Measurements from ENCODE around the gene SH3GL2.

The SH3GL2 gene

DNA sequence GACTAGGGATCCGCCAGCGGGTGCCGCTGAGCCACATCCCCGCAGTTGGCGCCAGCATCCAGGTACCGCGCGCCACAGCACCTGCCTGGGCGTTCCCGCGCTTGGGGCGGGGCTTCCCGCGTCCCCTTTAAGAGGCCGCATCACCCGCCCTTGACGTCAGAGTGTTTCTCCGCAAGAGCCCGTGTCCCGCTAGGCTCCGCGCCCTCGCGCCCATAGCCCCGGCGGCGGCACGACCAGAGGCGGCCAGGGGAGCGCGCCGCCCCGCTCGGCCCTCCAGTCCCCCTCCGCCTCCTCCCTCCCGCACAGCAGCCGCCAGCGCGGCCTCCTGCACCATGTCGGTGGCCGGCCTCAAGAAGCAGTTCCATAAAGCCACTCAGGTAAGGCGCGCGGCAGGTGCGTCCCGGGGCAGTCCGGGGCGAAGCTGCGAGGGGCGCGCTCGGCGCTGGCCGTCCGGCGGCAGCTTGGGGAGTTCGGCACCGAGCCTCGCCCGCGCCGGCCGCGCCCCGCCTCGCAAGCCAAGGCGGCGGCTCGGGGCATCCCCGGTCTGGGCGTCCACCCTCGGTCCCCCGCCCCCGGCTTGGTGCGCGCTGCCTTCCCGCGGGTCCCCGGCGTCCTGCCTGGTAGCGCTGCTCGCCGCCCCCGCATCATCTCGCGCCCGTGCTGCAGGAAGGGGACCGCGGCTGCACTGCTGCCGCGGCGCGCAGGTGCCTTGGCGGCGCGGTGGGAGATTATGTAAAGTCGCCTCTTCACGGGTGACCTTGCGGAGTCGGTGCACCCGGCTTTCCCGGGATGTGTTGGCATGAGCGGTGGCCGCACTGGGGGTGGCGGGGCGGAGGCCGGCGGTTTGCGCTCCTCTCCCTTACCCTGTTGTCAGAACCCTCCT lies at the start of gene SH3GL2:
SH3GL2 (plus strand) TSS at position 156 of the 883 bp plus-strand sequence.
- peak; percentile 70 for DNase-seq (ENCODE audit: low spot score)

DNA sequence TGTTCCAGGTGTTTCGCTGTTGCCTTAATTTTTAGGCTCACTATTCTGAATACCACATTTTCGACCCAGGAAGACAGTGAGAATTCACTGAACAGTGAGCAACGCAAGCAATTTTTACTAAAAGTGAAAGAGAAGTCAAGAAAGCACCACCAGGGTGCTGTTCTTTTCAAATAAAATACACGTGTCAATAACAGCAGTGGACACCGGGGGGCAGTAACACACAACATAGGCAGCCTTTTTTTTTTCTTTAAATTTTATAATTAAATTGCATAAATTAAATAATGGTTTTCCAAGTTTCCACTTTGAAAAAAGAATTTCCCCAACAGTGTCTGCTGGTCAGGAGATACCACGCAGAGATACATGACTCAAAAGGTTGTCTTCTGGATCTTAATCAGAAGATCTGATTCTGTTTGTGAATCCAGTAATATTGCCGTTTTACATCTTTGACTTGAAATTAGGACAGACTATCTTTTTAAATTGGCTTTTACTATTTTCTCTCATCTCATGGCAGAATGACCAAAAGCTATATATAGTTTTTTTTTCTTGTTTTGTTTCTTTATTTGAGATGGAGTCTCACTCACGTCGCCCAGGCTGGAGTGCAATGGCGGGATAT lies 47.1 kb upstream of the SH3GL2 start:
- DNase-seq (ENCODE audit: low spot score) = peak; percentile 53

DNA sequence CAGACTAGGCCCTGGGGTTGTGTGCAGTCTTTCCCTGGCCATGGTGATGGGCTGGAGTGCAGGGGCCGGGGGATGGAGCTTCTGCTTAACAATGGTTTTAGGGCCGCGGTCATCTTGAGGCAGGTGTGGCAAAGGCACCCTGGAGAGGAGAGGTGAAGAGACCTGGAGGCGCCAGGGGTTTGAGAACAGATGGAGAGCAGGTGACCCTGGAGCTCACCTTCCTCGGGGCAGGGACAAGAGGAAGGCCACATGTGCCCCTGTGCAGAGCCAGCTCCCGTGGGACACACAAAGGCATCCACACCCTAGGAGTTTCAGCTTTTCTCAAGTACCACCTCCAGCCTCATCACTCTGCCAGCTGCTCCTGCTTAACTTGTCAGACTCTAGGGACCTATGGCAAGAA lies 46.4 kb upstream of the SH3GL2 start:
- no peak for DNase-seq (ENCODE audit: low spot score)

DNA sequence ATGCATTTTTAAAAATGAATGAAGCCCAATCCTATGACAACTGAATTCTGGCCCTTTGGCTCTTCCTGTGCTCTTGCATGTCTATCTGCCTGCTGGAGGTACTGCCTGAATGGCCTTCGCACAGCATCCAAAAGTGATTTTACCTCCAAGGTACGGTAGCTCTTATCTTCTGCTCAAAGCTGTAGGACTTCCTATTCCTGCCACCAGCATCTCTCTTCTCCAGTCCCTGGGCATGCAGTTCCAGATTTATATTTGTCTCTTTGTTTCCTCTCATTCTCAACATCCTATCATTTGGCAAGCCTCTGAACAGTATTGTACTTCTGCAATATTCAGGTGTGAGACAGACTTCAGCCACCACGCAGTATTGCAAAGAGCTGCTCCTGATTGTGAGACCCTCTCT lies 43.7 kb upstream of the SH3GL2 start:
- DNase-seq (ENCODE audit: low spot score) = no peak

DNA sequence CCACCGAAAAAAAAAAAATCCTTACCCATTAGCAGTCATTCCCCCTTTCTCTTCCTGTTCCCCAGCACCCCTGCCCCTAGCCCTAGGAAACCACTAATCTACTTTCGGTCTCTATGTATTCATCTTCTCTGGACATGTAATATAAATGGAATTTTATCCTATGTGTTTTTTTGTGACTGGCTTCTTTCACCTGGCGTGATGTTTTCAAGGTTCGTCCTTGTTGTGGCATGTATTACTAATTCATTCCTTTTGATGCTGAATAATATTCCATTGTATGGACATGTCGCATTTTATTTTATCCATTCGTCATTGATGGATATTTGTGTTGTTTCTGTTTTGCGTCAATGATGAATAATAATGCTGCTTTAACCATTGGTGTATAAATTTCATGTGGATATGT lies 42.8 kb upstream of the SH3GL2 start:
- DNase-seq (ENCODE audit: low spot score) = no peak

DNA sequence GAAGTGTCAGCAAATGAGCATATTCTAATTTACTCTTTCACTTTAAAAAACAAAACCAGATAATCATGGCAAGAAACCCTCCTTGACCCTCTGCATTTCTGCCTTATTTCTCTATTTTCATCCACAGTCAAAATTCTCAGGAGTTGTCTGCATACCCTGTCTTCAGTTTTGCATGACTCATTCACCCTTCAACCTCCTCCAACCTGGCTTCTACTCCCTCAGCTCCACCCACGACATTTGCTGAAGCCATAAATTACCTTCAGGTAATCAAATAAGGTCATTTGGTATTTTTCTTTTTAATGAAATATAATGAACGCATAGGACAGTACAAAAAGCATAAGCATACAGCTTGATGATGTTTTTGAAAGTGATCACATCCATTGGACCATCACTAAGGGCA lies 27.8 kb upstream of the SH3GL2 start:
- no peak for DNase-seq (ENCODE audit: low spot score)

DNA sequence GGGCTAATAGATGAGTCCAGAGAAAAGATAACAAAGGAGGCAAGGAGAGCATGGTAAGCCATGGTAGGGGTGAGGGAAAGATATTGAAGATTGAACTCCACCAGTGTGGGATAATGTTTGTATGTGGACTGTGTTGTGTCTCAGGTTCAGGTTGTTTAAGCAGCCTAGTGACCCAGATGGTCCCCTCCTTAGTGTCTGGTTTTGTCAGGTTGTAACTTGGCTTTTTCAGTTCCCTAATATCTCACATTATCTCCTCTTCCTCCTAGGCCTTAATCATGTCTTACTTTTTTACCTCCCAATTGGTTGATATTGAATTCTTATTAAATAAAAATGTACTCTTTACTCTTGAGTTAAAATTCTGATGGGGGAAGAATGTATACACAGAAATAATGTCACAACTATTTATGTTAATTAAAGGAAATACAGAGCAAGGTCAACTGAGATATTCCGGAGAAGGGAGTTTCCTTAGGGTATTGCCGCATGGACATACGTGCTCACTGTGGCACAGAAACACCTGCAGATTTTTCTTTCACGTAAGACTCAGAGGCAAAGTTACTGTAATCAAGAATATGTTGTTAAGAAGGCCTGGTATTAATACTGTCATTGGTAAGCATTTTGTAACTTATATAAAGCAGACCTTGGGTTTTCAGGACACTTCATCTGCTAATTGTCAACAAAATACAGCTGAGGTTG lies 23.4 kb upstream of the SH3GL2 start:
- DNase-seq (ENCODE audit: low spot score) = no peak

DNA sequence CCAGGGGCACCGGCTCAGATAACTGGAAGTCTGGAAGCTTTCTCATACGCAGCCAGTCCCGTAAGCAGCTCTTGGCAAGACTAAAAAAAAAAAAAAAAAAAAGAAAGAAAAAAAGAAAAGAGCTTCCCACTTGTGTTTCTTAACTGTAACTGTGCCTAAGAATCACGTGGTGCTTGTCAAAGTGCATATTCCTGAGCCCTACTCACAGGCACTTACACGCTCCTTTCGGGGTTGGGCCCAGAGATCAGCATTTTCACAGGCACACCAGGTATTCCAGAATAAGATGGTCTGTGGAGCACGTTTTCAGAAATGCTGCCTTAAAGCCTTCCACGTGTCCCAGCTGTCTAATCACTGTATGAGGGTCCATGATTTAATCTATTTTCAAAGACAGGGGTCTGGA lies 22.6 kb upstream of the SH3GL2 start:
- no peak for DNase-seq (ENCODE audit: low spot score)

DNA sequence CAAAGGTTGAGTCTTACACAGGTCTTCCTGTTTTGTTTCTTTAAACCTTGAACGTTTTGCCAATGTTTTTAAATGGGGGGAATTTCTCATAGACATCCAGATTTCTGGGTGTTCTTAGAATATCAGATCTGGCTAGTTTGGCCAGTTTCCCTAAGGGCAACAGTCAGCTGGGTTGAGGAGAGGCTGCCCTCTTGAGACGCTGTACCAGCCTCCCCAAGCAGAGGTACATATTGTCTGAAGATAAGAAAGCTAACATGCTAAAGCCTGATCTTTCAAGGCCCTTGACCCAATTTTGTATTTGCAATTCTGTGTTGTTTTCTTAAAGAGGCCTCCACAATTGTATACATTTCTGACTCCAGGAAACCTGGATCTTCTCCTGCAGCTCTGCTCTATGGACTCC lies 21.9 kb upstream of the SH3GL2 start:
- no peak for DNase-seq (ENCODE audit: low spot score)

DNA sequence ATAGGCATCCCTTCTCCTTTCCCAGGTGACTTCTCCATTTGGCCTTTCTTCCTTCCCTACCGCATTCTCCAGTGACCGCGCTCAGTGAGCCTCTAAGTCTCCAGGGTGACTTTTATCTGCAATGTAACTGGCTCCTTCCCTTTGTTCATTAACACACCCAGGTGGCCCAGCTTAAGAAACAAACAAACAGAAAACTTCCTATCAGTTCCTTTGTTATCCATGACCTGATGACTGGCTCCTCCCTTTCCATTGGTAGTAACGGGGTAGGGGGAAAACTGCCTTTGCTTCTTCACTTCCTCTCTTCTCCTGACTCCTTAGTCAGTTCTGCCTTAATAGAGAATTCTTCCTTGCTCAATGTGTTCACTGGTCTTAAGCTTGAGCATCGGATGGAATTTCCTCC lies 7.0 kb upstream of the SH3GL2 start:
- DNase-seq (ENCODE audit: low spot score) = no peak

DNA sequence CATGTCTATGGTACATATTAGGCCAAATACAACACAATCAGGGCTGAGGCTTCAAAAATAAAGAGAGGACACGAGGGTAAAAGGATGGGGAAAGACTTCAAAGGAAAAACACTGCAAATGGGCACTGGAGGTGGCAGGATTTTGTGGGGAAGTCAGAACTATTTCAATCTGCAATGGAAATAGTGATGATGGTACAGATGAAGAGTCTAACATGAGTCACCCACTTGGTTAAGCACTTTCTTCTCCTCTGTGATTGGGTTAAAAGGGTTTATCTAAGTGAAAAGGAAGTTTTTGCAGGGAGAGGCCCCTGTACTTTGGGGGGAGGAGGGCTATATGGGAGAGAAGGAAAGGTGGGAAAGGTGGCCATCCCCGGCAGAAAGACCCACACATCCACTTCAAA lies 4.5 kb upstream of the SH3GL2 start:
- no peak for DNase-seq (ENCODE audit: low spot score)

DNA sequence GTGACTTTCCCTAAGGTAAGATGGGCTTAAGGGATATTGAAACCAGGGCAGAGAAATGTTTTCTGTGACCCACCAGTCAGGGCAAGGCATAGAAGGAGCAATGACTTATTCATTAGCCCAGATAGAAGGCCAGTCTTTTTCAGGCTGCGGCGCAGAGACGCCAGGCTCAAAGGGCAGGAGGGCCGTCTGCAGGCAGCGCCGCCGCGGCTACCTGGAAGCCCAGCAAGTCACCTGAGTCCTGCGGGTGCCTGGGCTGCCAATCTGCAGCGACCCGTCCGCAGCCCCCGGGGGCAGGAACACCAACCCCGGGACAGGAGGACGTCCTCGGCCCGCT lies 322 bp upstream of the SH3GL2 start:
- DNase-seq (ENCODE audit: low spot score) = no peak

DNA sequence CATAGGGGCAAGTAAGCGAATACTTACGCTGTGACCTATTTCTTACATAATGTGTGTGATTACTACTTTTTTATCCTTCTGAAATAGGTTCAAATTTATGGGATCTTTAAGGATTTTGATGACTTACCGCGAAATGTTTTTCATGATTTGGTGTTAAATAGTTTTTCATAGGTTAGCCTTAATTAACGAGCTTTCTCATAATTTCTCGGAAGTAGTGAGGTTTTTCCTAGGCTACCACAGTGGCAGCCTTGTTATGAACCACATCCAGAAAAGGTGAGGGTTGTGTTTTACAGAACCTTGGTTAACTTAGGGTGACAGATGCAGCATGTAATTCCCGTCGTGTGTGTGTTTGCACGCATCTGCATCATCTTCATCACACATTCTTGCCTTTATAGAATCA lies 1.3 kb downstream of the SH3GL2 start:
- DNase-seq (ENCODE audit: low spot score) = no peak

DNA sequence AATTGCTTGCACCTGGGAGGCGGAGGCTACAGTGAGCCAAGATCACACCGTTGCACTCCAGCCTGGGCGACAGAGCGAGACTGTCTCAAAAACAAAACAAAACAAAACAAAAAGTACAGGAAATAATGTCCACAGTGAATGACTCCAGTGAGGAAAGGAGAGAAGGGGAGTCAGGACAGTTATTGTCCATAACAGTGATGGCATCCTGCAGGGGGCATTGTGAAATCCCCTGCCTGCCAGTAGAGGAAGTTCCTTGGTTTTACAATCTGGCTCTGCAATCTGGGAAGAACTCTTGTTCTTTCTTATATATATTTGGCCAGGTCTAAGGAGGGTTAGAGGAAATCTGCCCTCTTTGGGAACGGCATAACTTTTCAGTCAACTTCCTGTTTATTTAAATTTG lies 8.2 kb downstream of the SH3GL2 start:
- DNase-seq (ENCODE audit: low spot score) = no peak

DNA sequence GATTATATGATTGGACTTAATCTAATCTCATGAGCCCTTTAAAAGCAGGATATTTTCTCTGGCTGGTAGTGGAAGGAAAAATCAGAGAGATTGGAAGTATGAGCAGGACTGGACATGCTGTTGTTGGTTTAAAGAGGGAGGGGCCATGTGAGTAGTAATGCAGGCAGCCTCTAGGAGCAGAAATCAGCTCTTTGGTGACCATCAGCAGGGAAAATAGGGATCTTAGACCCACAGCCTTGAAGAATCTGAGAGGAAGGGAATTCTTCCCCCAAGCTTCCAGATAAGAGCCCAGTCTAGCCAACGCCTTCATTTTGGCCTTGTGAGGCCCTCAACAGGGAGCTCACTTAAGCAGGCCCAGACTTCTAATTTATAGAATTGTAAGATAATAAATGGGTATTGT lies 9.5 kb downstream of the SH3GL2 start:
- no peak for DNase-seq (ENCODE audit: low spot score)

DNA sequence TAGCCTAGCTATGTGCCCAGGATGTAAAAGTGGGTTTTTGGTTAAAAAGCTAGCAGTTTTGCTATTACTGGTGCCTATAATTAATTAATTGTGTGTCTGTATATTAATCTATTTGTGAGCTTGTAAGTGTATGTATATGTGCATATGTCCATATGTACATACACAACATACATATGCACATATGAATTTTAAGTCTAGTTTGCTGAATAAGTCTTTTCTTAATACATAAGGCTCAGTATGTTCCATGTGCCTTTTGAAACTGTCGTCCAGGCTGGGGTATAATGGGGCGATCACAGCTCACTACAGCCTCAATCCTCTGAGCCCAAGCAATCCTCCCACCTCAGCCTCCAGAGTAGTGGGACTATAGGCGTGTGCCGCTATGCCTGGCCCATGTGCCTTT lies 10.1 kb downstream of the SH3GL2 start:
- DNase-seq (ENCODE audit: low spot score) = no peak

DNA sequence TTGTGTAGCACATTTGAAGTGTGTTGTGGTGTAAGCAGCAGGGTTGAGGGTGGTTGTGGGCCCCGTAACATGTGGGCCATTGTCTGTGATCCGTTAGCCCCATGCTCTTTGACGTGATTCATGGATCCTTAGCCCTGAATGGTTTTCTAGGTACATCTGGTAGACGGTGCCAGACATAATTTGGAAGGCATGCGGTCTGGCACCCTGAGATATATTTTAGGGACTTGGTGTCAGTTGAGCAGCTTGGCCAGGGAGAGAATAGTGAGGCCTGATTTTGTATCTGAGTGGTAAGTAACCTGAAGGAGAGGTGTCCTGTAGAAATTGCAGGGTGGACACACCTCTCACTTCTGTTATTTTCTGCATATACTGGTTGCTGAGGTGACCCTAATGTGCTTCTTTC lies 10.9 kb downstream of the SH3GL2 start:
- DNase-seq (ENCODE audit: low spot score) = no peak

DNA sequence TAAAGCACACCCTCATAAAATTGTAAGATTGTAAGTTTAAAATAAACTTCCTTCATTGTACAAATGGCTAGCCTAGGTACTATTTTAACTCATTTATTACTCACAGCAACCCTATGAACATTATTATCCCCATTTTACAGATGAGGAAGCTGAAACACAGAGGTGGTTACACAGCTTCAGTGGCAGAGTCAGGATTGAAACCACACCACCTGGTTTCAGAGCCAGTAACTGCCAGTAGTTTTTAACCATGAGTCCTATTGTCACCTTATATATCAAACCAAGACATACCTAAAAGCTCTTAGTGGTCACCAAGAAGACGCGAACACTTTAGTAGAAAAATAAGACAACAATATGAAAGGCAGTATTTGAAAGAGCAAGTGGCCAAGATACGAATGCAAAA lies 16.1 kb downstream of the SH3GL2 start:
- DNase-seq (ENCODE audit: low spot score) = no peak

DNA sequence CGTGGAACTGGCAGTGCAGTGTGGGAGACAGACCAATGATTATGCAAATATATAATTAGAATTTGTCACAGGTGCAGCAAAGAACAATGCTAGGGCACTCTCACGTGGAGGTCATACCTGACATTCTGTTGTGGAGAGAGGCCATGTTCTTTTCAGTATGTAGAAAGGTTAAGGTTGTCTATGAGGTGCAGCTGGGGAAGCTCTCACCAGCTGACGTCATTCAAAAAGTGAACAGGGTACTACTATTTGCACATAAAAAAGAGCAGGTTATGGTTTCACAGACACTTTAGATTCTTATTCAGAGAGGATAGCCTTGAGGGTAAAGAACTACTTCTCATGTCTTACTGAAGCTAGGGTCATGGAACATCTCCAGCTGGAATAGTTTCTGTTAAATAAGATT lies 19.1 kb downstream of the SH3GL2 start:
- no peak for DNase-seq (ENCODE audit: low spot score)

DNA sequence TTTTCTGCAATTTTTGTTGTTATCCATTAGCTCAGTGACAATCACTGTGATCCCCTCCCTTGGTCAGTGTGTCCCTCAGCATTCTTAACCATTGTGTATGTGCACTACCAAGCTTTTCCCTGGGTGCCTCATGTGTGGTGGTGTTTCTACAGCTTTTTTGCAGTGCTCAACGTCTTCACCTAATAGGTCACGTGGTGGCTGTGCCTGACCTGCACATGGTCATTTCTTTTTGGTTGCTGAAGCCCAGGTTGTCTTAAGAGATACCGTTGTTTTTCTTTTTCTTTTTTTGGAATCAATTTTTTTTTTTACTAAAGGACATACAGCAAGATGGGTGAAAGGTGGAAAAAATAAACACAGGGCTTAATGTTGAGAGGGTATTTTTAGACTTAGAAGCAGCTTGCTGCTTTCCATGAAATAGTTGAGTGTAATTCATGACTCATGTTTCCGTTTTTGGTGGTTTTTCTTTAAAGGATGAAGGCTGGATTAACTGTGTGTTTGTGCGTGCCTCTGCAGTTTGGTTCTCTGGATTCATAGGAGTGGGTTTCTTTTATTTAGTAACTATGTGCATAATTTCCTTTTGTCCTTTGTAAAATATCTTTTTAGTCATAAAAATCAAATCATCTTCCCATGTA lies 22.2 kb downstream of the SH3GL2 start:
- no peak for DNase-seq (ENCODE audit: low spot score)

DNA sequence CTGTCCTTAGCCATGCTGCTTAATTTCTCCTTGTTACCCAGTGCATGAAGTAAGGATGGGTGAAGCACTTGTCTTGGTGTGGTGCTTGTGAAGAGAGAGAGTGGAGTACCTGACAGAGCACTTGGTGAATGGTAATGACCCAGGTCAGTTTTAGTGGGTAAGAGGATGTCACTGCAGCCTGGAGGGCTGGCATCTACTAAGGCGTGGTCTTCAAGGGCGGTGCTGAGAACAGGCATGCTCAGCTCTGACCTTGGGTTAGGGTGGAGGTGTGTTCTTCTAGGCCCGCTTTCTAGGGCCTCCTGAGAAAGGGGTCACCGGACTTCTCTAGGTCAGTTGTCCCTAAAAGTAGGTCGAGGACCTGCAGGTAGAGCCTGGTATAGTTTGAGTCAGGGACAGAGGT lies 25.7 kb downstream of the SH3GL2 start:
- DNase-seq (ENCODE audit: low spot score) = no peak

DNA sequence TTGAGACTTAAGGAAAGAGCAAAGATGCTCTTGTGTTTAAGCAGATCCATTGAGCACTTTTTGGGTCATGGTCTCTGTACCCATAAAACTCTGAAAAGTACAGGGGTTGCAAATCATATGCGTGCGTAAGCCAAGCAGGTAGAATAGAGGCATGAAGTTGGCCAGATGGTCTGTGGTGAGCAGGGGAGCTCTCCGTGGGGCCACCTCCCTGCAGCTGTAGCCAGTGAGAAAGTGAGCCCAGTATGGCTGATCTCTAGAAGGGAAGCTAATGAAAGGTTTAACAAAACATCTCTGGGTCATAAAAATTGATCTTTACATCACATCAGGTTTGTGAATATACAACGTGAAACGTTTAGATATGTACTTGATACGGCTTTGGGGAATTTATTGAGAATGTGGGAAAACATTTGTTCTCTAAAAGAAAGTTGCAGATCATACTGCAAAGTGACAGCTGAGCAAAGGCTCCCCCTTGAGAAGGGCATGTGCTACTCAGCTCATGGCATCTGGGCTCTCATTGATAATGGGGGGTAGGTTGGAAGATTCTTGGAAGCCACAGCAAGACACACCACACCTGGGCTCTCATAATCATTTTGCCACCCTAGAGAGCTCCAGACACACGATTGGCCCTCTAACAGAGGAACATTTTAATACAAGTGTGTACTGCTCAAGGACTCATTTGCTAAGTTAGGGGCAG lies 30.6 kb downstream of the SH3GL2 start:
- no peak for DNase-seq (ENCODE audit: low spot score)

Data from ecto neural progenitor cell (in vitro differentiated cells).